HFF-Myc (cell line): ENCODE measurements around the gene FAM181A.

Experiments
- DNase-seq: peaks from one replicate; pipeline ENCODE4 v3.0.0-alpha.2; 2011; ENCODE audit warnings: low read depth; ENCODE audit errors: extremely low read depth
- H3K4me3 ChIP-seq: replicated peaks from 2 replicates; pipeline ENCODE4 v1.5.1; 2011; ENCODE audit warnings: low read depth, mild to moderate bottlenecking, control low read depth, low read length
- CTCF ChIP-seq: IDR thresholded peaks from 2 replicates; pipeline ENCODE4 v1.5.1; 2012; ENCODE audit warnings: mild to moderate bottlenecking, low read depth, low read length, control low read depth; ENCODE audit errors: missing control alignments

Gene FAM181A

GRCh38 chr14:93954516-93954830 is 27.3 kb downstream of the FAM181A start:
- no peak for DNase-seq
- TF ChIP-seq CTCF: no peak
- H3K4me3 ChIP-seq: no peak overlapping the region

- DNase-seq: no peak
- no peak overlapping the region for H3K4me3 ChIP-seq
- TF ChIP-seq CTCF: no peak
Measured at GRCh38 chr14:93954900-93955849, 28.0 kb downstream of the FAM181A start.

GRCh38 chr14:93955850-93956481 is 28.8 kb downstream of the FAM181A start:
- no peak for TF ChIP-seq CTCF
- no peak for DNase-seq
- H3K4me3 ChIP-seq: no peak overlapping the region

- H3K4me3 ChIP-seq: no peak overlapping the region
- no peak for DNase-seq
- no peak for TF ChIP-seq CTCF
Measured at GRCh38 chr14:93956514-93957332, 29.6 kb downstream of the FAM181A start.

- no peak overlapping the region for H3K4me3 ChIP-seq
- DNase-seq: no peak
Measured at GRCh38 chr14:93957333-93957710, 30.2 kb downstream of the FAM181A start.

More at GRCh38 chr14:93957333-93957710, 30.2 kb downstream of the FAM181A start:
- TF ChIP-seq CTCF: no peak
